ENCODE results near the gene RHOH.
"Not testable (repeated sequence)": the region's sequence is repeated elsewhere in the genome, so short reads cannot be mapped to it uniquely, and the experiment has no call there.

RHOH gene

GRCh38 chr4:40264995-40265909 lies 68.4 kb downstream of the RHOH start:
- DNase-seq = no peak

DNA sequence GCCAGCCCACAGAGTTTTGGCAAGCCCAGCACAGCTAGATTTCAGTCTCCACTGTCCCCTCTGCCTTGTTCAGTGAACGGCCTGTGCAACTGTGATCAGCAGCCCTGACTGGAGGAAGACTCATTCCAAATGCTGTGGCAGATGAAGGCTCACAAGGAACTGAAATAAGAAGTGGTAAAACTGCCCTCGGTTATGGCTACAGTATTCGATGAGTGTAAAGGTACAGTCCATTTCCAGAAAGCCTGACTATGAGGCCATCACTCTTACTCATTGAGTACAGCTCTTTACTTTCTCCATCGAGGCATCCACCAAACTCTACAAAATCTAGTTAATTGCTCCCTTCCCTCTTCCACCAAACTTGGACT lies 69.1 kb downstream of the RHOH start:
- no peak for DNase-seq

- no peak for DNase-seq
These were observed 72.3 kb downstream of the RHOH start for GRCh38 chr4:40269133-40269532.

DNA sequence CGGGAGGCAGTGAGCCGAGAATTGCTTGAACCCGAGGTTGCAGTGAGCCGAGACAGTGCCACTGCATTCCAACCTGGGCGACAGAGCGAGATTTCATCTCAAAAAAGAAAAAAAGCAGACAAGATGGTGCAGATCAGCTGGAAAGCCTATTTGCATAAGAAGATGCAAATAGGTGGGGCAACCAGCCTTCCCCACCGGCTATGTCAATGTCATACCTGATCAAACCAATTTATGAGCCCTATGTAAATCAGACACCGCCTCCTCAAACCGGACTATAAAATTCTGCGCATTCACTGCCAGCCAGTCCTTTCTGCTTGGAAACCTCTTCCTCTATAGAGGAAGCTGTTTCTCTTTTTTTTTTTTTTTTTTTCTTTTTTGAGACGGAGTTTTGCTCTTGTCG lies 73.8 kb downstream of the RHOH start:
- DNase-seq = no peak

GRCh38 chr4:40275065-40275730 lies 78.4 kb downstream of the RHOH start:
- DNase-seq = no peak

GRCh38 chr4:40276546-40276945 lies 79.7 kb downstream of the RHOH start:
- no peak for DNase-seq

DNA sequence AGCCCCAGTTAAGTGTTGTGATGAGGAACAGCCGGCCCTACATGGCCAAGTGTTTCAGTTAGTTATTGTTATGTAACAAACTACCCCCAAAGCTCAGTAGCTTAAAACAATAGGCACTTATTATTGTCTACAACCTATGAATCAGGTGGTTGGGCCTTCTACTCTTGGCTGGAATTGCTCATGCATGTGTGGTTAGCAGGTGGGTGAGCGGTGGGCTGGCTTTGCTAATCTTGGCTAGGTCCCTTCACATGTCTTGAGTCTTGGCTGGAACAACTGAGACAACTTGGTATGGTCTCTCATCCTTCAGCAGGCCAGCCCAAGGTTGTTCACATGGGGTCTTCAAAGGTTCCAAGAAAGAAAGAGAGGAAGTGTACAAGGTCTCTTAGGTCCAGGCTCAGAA lies 83.8 kb downstream of the RHOH start:
- no peak for DNase-seq

DNA sequence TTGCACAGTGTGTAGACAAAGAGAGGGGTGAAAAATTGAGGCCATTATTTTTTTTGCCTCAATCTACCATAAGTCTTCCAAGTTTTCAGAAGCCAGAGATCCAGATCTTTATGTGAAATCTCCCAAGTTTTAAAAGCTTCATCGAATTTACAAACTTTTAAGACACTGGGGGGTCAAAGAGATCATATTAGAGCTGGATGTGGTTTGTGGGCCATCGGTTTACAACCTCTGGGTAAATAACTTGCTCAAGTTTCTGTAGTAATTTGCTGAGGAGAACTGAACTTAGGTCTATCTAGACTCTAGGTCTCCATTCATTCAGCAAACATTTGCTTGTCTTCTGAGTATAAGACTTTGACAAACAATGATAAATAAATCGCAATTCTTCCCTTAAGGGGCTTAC lies 84.3 kb downstream of the RHOH start:
- no peak for DNase-seq

- DNase-seq = no peak
These were observed 85.1 kb downstream of the RHOH start for GRCh38 chr4:40281913-40282312.

DNA sequence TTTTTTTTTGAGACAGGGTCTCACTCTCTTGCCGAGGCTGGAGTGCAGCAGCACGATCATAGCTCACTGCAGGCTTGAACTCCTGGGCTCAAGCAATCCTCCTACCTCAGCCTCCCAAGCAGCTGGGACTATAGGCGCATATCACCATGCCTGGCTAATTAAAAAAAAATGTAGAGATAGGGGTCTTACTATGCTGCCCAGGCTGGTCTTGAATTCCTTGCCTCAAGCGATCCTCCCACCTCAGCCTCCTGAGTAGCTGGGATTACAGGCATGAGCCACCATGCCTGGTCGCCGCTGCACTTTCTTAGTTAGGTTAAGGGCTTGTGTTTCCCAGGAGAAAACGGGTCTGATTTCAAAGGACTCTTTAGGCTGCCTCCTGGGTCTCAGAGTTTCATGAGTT lies 86.0 kb downstream of the RHOH start:
- not testable (repeated sequence) for DNase-seq

DNA sequence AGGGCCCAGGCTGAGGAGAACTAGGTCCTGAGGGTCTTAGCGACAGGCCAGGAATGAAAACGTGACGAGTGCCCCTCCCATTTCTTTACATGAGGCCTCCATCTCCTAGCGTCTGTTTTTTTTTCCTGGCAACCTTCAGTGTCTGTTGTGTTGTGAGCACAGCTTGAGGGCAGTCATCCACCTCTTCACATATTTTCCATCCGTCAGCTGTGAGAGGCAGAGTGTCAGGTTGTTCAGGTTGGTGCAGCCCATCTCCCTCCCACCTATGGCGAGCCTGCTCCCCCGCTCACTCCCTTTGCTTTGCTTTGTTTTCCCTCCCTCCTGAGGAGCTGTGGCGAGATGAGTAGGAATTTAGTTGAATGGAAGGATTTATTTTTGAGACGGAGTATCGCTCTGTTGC lies 86.6 kb downstream of the RHOH start:
- no peak for DNase-seq

- no peak for DNase-seq
These were observed 87.1 kb downstream of the RHOH start for GRCh38 chr4:40283968-40284367.

DNA sequence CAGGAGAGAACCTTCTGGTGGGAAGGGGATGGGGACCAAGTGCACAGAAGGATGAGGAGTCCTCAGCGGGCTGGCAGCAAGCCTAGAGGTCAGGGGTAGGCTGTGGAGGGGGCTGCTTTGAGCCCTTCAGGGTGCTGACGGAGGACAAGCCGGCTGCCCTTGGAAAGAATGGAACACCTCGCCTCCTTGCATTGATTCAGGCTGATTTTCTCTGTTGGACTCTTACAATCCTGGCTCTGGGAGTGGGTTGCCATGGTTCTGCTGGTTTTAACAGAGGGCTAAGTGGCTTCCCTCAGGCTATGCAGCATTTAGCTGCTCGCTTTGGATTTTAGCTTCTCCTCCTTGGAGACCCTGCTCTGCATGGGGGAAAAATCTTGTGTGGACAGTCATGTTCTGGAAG lies 88.9 kb downstream of the RHOH start:
- no peak for DNase-seq

DNA sequence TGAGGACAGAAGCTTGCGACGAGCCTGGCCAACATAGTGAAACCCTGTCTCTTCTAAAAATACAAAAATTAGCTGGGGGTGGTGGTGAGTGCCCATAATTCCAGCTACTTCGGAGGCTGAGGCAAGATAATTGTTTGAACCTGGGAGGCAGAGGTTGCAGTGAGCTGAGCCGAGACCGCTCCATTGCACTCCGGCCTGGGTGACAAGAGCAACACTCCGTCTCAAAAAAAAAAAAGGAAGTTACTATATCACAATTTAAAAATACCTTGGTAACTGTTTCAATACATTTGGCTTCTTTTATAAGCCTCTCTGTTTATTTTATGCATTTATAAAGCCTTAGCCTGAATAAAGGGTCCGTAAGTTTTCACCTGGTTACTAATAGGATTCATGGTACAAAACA lies 91.7 kb downstream of the RHOH start:
- no peak for DNase-seq

DNA sequence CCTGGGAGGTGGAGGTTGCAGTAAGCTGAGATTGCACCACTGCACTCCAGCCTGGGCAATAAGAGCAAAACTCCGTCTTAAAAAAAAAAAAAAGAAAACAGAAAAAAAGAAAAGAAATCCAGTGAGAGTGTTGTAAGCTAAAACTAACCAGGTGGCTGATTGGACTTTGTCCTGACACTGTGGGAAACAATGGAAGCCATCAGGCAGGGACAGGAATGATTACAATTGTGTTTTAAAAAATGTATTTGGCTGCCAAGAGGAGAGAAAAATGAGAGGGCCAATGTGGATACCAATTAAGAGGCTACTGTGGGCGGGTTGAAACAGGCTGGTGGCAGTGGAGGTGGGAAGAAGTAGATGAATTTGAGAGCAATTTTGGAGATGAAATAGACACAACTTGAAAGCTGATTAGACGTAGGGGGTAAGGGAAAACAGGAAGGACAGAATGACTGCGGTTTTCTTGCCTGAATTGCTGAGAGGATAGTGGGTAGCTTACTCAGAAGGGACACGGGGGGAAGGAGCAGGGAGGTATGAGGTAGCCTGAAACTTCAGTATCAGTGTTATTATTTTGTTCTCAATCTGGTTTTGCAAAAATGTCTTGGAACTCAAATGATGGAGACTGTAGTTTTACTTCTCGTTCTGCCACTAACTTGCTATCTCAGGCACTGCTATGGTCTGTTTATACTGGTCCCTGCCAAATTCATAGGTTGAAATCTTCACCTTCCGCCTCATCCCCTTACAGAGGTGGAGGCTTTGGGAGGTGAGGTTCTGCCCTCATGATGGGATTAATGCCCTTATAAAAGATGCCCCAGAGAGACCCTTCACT lies 92.7 kb downstream of the RHOH start:
- DNase-seq = no peak

- not testable (repeated sequence) for DNase-seq
These were observed 93.9 kb downstream of the RHOH start for GRCh38 chr4:40290611-40291186.

DNA sequence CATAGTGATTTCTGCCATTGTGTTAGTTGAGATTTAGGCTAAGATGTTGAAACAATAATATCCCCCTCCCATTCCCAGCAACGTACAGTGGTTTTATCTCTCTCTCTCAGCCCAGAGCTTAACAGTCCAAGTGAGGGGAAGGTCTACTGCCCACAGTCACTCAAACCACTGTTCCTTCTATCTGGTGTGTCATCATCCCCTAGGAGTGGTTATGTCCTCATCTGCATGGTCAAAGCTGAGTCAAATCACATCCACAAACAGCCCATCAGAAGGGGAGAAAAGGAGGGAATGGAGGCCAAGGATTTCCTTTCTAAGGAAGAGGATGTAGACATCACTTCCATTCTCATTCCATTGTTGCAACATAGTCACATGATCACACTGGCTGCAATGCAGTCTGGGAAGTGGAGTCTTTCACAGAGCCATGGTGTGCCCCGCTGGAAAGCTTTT lies 95.5 kb downstream of the RHOH start:
- DNase-seq = no peak

DNA sequence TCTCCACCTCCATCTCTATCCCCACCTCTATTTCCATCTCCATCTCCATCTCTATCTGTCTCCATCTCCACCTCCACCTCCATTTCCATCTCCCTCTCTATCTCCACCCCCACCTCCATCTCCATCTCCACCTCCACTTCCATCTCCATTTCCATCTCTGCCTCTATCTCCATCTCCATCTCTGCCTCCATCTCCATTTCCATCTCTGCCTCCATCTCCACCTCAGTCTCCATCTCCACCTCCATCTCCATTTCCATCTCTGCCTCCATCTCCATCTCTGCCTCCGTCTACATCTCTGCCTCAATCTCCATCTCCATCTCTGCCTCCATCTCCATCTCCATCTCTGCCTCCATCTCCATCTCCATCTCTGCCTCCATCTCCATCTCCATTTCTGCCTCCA lies 97.5 kb downstream of the RHOH start:
- no peak for DNase-seq

DNA sequence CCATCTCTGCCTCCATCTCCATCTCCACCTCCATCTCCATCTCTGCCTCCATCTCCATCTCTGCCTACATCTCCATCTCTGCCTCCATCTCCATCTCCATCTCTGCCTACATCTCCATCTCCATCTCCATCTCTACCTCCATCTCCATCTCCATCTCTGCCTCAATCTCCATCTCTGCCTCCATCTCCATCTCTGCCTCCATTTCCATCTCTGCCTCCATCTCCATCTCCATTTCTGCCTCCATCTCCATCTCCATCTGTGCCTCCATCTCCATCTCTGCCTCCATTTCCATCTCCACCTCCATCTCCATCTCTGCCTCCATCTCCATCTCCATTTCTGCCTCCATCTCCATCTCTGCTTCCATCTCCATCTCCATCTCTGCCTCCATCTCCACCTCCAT lies 98.2 kb downstream of the RHOH start:
- DNase-seq = not testable (repeated sequence)

- DNase-seq = no peak
These were observed 98.7 kb downstream of the RHOH start for GRCh38 chr4:40295572-40295971.
